Peyer's patch (tissue), 4 donors: ENCODE results near the gene PTPN3. TPM values are rescaled to one million over a fixed set of nuclear protein-coding genes. Genes with fewer than 3 reads are reported as not detected.

Experiments used
- DNase-seq, 3 donors: peaks; one replicate each; pipeline ENCODE4 v3.0.0-alpha.2; 2017 to 2019
- H3K27ac ChIP-seq, 4 donors: fragments of 200-600 bp; sonication (generic); one replicate each; pipeline ENCODE4 v1.5.1; 2016 to 2019
- H3K27me3 ChIP-seq, 2 donors: fragments of 200-600 bp; sonication (generic); one replicate each; pipeline ENCODE4 v1.5.1; 2019
- H3K36me3 ChIP-seq, 3 donors: fragments of 200-600 bp; sonication (generic); one replicate each; pipeline ENCODE4 v1.5.1; 2016 to 2019
- H3K4me1 ChIP-seq, 4 donors: fragments of 200-600 bp; sonication (generic); one replicate each; pipeline ENCODE4 v1.5.1; 2016 to 2019
- H3K4me3 ChIP-seq, 4 donors: fragments of 200-600 bp; sonication (generic); 1 replicate in 3 of 4; 2 replicates in 1 of 4; pipeline ENCODE4 v1.5.1; 2016 to 2019; ENCODE audit warnings: mild to moderate bottlenecking in 1 of 4
- H3K9me3 ChIP-seq, 4 donors: fragments of 200-600 bp; sonication (generic); one replicate each; pipeline ENCODE4 v1.5.1; 2016 to 2019; ENCODE audit warnings: mild to moderate bottlenecking in 1 of 4
- POLR2A ChIP-seq, 2 donors: fragments of 450-650 bp; IDR thresholded peaks; one replicate each; pipeline ENCODE4 v1.5.1; 2017; ENCODE audit warnings: antibody characterized with exemption in 2 of 2, mild to moderate bottlenecking in 2 of 2, moderate library complexity in 2 of 2
- total RNA-seq, 4 donors: library from RNA; depleted of rRNA; stranded (reverse); fragments of >200 nt; gene quantifications; one replicate each; pipeline ENCODE4 v1.1.0, GENCODE V29; 2016
- TF ChIP-seq, protein P1 (sequence below), 6 experiments: fragments of 450-650 bp in 4 of 6; fragments of 200-600 bp in 2 of 6; sonication (generic) in 1 of 6; IDR thresholded peaks; one replicate each; pipeline ENCODE4 v1.5.1; 2017 to 2019; ENCODE audit warnings: antibody characterized with exemption in 6 of 6, mild to moderate bottlenecking in 3 of 6, moderate library complexity in 1 of 6

The PTPN3 gene
- total RNA-seq, 4 donors from 2014 or later, result 17.3 to 53.6 (median 37.4) TPM

DNA sequence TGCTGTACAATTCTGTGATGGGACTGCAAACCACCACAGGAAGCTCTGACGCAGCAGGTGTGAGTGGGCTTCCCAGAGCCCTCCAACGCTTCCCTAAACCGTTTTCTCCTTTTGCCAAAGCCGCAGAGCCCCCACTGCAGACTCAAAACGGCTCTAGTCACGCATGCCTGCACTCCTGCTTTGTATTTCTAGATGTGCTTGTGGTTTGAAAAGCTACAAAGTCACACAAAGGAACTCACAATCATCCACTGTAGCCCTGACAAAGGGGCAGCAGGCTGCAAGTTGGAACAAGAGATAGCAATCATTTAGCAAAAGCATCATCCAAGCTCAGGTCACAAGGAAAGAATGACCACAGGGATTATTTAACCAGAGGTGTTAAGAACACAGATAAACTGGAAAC is 79.3 kb downstream of the PTPN3 start:
- Histone ChIP-seq H3K9me3 (no peaks in the 10 kb centered on the region), H3K36me3 (peaks cover 0 to 40% (median 0%) of the 10 kb centered on the region in 3 donors), H3K27me3 (no peaks in the 10 kb centered on the region), H3K4me3 (no peak overlapping the region), H3K27ac (no peak overlapping the region), H3K4me1 (no peaks in the 10 kb centered on the region)
- no peak for DNase-seq
- TF ChIP-seq POLR2A (IDR thresholded peaks at IDR 0.05), result no peak
- TF ChIP-seq, protein P1, sequence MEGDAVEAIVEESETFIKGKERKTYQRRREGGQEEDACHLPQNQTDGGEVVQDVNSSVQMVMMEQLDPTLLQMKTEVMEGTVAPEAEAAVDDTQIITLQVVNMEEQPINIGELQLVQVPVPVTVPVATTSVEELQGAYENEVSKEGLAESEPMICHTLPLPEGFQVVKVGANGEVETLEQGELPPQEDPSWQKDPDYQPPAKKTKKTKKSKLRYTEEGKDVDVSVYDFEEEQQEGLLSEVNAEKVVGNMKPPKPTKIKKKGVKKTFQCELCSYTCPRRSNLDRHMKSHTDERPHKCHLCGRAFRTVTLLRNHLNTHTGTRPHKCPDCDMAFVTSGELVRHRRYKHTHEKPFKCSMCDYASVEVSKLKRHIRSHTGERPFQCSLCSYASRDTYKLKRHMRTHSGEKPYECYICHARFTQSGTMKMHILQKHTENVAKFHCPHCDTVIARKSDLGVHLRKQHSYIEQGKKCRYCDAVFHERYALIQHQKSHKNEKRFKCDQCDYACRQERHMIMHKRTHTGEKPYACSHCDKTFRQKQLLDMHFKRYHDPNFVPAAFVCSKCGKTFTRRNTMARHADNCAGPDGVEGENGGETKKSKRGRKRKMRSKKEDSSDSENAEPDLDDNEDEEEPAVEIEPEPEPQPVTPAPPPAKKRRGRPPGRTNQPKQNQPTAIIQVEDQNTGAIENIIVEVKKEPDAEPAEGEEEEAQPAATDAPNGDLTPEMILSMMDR (IDR thresholded peaks at IDR 0.05), result no peak

DNA sequence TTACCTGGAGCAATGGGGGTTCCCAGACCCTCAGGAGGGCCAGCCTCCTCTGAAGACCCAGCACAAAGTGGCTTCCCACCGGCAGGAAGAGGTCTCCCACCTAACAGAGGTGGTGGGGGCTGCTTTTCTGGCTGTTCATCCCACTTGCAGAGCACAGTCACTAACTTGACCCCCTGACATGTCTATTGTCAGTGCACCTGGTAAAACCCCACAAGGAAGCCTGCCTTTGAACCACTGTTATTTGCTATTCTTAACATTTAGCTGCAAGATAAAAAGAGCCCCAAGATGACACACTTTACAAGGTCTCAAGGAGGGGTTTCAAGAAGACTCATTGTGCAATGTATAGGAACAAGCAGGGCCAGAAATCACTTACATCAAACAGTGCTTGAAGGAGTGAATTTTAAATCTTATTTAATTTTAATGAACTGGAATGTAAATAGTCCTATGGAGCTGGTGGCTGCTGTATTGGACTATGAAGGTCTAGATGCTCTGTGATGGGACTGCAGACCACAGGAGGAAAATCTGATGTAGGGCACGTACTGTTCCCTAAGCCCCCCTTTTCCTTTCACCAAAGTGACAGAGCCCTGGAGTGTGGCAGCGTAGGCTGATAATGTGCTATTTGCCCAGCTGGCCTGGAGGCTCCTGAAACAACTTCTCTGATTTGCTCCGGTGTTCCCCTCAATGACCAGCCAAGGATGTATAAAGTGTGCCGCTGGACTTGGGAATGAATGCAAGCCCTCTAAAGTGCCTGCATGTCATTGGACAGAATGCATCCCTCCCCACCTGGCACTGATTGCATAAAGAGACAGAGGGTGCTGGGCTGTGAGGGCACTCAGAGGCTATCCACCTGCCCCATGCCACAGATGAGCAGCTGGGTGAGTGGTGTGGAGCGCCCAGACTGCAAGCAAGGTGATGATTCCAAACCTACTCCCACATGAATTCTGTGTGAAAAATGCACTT is 80.2 kb downstream of the PTPN3 start:
- no peak for TF ChIP-seq POLR2A (IDR thresholded peaks at IDR 0.05)
- TF ChIP-seq, protein P1 (IDR thresholded peaks at IDR 0.05), result no peak
- H3K9me3 ChIP-seq, result no peaks in the 10 kb centered on the region
- no peak overlapping the region for H3K27ac ChIP-seq
- H3K27me3 ChIP-seq, result no peaks in the 10 kb centered on the region
- no peaks in the 10 kb centered on the region for H3K4me1 ChIP-seq
- peaks cover 0 to 48% (median 0%) of the 10 kb centered on the region in 3 donors for H3K36me3 ChIP-seq
- DNase-seq, result no peak
- no peak overlapping the region for H3K4me3 ChIP-seq

GRCh38 chr9:109417054-109417453 is 81.1 kb downstream of the PTPN3 start:
- no peak for DNase-seq
- Histone ChIP-seq H3K36me3 (peaks cover 0 to 48% (median 0%) of the 10 kb centered on the region in 3 donors), H3K9me3 (no peaks in the 10 kb centered on the region), H3K27me3 (no peaks in the 10 kb centered on the region), H3K27ac (no peak overlapping the region), H3K4me1 (no peaks in the 10 kb centered on the region), H3K4me3 (no peak overlapping the region)
- TF ChIP-seq, protein P1 (IDR thresholded peaks at IDR 0.05), result no peak
- TF ChIP-seq POLR2A (IDR thresholded peaks at IDR 0.05), result no peak

DNA sequence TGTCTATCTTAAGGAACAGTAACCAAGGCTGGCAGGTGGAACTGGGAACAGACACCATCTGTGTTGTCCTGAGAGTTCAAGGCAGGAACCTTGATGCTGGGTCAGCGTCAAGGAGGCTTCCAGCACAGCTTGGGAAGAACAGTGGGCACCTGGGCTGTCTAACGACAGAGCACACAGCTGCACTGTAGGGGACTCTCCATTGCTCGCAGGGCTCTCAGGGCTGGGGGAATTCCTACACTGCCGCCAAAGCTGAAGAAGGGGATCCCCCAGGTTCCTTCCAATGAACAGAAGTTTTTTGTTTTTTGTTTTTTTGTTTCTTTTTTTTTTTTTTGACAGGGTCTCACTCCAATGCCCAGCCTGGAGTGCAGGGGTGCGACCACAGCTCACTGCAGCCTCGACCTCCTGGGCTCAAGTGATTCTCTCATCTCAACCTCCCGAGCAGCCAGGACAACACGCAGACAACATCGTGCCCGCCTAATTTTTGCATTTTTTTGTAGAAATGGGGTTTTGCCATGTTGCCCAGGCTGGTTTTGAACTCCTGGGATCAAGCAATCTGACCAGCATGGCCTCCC is 81.9 kb downstream of the PTPN3 start:
- no peak overlapping the region for H3K4me3 ChIP-seq
- TF ChIP-seq, protein P1 (IDR thresholded peaks at IDR 0.05), result no peak
- no peak for TF ChIP-seq POLR2A (IDR thresholded peaks at IDR 0.05)
- no peaks in the 10 kb centered on the region for H3K4me1 ChIP-seq
- peaks cover 0 to 40% (median 0%) of the 10 kb centered on the region in 3 donors for H3K36me3 ChIP-seq
- H3K27me3 ChIP-seq, result no peaks in the 10 kb centered on the region
- H3K27ac ChIP-seq, result no peak overlapping the region
- DNase-seq, result no peak
- H3K9me3 ChIP-seq, result no peaks in the 10 kb centered on the region

GRCh38 chr9:109414125-109414785 is 83.9 kb downstream of the PTPN3 start:
- no peaks in the 10 kb centered on the region for H3K4me1 ChIP-seq
- H3K27me3 ChIP-seq, result no peaks in the 10 kb centered on the region
- DNase-seq, result no peak
- TF ChIP-seq, protein P1 (IDR thresholded peaks at IDR 0.05), result no peak
- TF ChIP-seq POLR2A (IDR thresholded peaks at IDR 0.05), result no peak
- no peak overlapping the region for H3K4me3 ChIP-seq
- peaks cover 0 to 31% (median 0%) of the 10 kb centered on the region in 3 donors for H3K36me3 ChIP-seq
- H3K9me3 ChIP-seq, result no peaks in the 10 kb centered on the region
- no peak overlapping the region for H3K27ac ChIP-seq
